SK-MEL-5 (cell line): Measurements from ENCODE around the gene CALHM1. TPM values are rescaled to one million over a fixed set of nuclear protein-coding genes. Genes with fewer than 3 reads are reported as not detected.

Experiments used
- DNase-seq: peaks from one replicate; pipeline ENCODE4 v3.0.0-alpha.2; 2016; ENCODE audit warnings: low read depth, low spot score
- in situ Hi-C: cut with HindIII; loops from 2 replicates; pipeline ENCODE4 v1.10.0; 2016; ENCODE audit warnings: low sequenced_read_pairs, high pct_unique_total_duplicates, low pct_unique_long_range_greater_than_20kb
- total RNA-seq: library from RNA; depleted of rRNA; stranded (reverse); fragments of >200 nt; shearing (Covaris generic); gene quantifications from 2 replicates; pipeline ENCODE4 v1.2.3, GENCODE V29; 2014

CALHM1 gene
- total RNA-seq, 1 experiment from 2014 or later: not detected

DNA sequence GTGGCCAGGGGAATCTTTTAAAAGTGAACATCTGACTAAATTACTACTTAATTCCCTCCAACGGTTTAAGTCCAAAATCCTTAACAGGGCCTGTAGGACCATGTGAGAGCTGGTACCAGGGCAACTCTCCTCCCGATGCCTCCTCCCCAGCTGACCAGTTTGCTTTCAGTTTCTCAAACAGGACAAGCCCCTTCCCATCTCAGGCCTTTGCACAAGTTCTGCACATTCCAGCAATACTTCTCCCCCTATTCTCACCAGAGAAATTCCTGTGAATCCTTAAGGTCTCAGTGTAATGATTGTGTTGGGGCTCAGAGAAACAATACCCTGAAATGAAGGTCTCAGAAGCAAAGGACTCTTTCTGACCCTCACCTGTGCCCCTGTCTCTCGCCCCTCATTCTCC, 8.0 kb upstream of the CALHM1 start:
- no peak for DNase-seq
- in situ Hi-C loops: no loop called here

DNA sequence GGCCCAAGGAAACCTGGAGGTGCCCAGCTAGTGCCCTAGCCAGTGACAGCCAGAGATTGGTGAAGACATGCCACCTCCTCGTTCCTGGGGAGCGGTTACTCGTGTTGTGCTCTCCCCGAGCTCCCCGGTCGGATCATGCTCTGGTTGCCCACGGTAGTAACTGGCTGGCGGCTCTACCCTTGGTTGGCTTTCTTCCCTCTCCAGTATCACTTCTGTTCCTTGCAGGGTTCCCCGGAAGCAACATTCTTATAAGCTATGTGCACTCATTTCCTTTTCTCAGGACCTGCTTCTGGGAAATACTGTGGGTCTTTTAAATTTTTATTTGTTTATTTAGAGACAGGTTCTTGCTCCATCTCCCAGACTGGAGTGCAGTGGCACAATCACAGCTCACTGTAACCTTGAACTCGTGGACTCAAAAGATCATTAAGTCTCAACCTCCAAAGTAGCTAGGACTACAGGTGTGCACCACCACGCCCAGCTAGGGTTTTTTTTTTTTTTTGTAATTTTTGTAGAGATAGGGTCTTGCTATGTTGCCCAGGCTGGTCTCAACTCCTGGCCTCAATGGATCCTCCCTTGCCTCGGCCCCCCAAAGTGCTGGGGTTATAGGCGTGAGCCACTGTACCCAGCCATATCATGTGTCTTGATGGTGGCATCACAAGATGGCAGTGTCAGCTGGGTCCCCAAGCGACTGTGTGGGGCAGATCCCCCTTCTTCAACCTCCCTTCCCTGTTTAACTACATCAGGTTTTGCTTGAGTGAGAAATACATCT, 6.9 kb upstream of the CALHM1 start:
- in situ Hi-C loops: no loop called here

DNA sequence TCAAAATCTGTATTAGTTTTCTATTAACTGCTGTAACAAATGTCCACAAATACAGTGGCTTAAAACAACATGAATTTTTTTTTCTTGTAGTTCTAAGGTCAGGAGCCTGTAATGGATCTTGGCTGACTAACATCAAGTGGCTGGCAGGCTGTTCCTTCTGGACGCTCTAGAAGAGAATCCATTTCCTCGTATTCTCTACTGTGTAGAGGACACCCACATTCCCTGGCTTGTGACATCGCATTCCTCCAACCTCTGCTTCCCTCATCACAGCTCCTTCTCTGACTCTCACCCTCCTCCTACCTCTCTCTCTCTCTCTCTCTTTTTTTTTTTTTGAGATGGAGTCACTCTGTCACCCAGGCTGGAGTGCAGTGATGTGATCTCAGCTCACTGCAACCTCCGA, 4.8 kb upstream of the CALHM1 start:
- no peak for DNase-seq
- in situ Hi-C loops: no loop called here

More for the DNA sequence above, 6.9 kb upstream of the CALHM1 start:
- no peak for DNase-seq

DNA sequence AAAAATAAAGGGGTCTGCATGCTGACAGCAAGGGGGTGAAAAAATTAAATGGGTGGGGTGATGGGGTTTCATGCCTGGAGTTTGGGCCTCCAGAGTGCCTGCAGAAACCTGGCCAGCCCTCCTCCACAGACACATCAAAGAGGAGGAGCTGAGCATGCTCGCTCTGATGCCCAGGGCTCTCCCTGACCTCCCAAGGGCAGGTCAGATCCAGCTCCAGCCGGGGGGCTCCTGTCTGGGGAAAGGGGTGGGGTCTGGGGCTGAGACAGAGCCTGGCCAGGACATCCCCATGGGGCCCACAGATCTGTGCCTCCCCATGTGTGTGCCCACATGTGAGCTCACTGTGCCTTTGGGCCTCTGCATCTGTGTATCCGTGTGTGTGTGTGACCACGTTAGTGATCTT, 915 bp upstream of the CALHM1 start:
- in situ Hi-C loops: no loop called here
- no peak for DNase-seq

DNA sequence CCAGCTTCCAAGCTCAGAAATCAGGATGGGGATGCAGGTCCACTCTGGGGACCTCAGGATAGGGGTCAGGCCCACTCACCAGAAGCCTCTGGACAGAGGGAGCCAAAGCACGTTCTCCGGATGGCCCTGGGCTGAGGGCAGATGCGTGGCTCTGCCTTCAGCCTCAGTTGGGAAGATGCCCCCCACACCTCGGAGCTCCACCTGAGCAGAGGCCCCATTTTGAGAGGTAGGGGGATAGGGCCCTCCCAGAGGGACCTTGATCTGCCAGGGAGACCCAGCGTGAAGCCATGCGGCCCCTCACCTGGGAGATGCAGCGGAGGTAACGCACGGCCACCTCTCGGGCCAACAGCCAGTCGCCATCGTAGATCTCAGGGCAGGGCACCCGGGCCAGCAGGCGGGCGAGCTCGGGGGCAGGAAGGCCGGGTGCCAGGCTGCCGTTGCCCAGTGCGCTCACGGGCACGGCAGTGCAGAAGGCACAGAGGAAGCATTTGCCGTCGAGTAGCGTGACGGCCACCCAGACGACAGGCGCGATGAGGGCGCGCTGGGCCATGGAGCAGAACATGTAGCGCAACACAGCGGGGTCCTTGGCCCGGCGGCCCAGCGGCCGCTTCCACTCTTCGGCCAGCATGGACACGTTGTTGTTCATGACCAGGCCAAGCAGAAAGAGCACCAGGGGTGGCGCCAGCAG, 660 bp downstream of the CALHM1 start:
- DNase-seq: no peak
- in situ Hi-C loops: no loop called here

DNA sequence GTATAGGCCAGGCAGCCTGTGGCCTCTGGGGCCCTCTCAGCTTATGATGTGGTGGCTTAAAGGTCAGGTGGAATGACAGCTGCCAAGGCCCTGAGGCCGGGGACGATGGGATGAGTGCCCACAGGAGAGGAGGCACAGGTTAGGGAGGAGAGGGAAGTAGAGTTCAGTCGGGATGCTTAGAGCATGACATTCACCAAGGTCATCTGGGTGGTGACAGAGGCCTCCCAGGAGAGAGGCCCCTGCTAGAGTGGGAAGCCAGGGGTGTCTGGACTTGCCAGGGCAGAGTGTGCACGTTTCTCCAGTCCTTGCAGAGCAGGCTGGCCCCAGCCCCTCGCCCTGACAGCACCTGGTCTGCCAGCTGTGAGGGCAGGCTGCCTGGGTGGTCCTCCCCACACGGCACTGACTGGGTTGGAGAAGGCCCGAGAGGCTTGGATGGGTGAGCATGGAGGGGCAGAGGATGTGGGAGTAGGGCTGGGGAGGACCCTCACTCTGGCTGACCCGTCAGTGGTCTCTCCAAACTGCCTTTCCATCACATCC, 1.5 kb downstream of the CALHM1 start:
- in situ Hi-C loops: no loop called here
- no peak for DNase-seq

DNA sequence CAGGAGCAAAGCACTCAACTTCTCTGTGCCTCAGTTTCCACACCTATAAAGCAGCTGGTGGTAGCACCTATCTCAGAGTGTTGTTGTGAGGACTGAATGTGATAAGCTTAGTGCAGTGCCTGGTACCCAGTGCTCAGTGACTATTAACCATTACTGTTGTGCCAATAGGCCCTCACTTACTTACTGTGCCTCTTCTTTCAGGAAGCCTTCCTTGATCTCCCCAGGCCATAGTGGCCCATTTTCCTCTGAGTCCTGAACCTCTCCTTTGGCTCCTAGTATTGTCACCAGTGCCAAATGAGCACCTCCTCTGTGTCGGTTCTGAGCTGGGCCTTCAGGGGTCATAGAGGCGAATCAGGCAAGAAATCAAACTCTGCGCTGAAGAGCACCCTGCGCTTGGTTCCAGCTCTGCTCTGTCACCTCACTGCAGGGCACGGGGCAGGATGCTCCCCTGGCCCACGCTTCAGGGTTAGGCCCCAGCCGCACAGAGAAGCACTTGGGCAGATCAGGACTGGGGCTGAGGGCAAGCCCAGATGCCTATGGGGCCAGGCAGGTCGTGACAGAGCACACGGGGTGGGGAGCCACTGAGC, 2.5 kb downstream of the CALHM1 start:
- DNase-seq: no peak
- in situ Hi-C loops: no loop called here

DNA sequence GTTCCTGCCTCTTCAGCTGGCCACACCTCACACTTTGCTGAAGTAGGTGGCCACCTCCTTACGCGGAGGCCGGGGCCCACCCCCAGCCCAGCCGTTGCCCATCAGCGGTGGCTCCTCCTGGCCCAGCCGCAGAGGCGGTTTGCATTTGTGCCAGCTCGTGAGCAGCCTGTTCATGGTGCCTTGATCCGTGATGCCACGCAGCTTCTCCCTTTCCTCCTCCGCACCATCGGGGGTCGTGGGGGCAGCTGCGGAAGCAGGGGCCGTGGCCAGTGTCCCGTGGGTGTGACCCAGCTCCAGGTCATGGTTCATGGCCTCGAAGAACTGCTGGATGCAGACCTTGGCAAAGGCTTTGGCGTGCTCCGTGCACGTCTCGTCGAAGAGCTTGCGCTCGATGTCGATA, 3.5 kb downstream of the CALHM1 start:
- DNase-seq: no peak
- in situ Hi-C loops: no loop called here

DNA sequence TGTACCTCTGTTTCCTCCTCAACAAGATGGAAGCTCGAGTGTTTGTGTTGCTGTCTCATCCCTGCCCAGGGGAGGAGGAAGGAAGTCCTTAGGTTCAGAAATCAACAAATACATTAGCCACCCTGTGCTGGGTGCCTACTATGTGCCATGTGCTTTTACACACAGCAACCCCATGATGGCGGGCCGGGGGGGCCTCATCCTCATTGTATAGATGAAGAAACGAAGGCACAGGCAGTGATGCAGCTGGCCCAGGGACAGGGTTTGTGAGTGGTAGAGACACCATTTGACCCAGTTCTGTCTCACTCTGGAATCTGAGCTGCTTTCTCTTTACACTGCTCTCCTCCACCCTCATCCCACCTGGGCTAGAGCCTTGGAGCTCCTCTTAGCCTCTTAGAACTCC, 4.7 kb downstream of the CALHM1 start:
- in situ Hi-C loops: no loop called here
- DNase-seq: no peak

DNA sequence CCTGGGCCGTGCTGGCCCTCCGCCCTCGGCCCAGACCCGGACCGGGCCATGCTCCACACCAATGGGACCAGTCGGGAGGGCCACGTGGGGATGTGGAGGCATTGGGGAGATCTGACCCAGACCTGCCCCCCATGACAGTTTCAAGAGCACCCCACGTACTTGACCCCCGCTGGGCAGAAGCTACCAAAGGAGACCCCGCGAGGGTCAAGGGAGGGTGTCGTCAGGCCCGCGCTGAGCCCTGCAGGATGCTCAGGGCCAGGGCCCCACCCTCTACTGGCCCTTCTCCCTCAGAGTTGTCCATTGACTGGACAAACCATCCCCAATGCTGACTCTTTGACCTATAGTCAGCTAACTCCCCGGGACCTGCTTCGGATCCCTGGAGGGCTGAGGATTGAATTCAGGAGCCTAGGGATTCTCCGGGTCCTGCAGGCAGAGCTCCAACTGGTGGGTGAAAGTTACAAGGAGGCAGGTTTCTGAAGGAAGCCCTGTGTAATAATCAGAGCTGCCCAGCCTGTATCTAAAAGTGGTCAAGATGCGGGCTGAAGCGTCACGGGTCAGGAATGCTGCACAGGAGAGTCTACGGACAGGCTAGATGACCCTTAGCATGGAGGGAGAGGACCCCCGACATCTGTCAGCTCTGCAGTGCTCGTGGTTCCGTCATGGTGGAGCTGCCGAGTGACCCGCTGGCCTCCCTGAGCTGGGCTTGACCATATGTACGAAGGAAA, 6.0 kb downstream of the CALHM1 start:
- in situ Hi-C loops: no loop called here
- DNase-seq: no peak

DNA sequence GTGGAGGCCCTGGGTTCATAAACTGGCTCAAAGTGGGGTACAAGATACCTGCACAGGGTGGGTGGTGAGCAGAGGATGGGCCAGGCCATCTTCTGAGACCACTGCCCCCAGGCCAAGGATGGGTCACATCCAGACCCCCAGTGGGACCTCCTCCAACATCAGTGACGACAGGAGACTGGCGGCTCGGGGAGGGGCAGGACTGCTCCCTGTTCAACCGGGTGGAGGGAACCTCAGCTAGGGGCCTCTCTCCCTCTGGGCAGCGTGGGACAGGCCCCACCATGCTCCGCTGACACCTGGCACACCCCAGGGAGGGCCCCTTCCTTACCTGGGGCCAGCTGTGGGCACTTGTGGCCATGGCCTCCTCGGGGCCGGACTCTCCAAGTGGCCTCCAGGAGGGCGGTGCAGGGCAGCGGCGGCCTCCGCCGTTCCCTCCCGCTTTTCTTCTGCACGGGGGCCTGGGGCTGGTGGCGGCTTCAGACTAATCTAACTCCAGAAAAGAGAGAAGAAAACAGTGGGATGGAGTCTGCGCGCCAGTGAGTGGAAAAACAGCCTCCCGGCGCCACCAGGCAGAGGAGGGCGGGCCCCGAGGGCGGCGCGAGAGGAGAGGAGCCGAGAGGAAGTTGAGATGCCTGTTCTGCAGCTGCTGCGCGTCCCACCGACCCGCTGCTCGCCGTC, 6.7 kb downstream of the CALHM1 start, which contains the start of gene CALHM2:
Gene CALHM2, minus strand, starts transcription at position 540 of the 675 bp plus-strand sequence. CDS start 2,429 bp downstream, outside the sequence.
- in situ Hi-C loops: no loop called here

DNA sequence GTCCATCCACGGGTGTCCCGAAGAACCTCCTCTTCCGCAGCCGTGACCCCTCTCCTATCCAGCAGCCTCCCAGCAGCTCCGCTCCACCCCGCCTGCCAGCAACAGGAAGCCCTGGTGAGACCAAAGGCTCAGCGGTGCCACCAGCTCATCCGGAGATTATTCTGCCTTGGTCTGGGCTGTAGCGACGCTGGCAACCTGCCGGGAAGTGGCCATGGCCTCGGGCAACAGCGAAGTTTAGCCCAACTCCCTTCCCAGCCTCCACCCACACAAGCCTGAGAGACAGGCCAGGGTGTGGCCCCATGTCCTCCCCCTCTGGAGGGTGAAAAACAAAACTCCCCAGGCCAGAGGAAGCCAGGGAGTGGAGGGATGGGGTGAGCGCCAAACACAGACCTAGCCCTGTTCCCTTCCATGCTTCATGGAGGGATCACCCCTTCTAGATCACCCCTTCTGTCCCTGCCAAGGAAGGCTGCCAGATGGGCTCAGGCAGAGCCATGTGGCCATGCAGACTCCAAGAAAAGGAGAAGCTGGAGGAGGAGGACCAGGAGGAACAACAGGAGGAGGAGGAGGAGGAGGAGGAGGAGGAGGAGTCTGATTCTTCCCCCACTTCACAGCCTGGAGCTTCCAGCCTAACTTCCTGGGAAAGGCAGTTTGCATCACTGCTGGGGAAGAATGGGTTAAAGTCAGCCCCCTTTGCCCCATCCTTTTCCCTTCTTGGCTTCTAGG, 7.4 kb downstream of the CALHM1 start:
- in situ Hi-C loops: no loop called here

More for the DNA sequence above, 6.7 kb downstream of the CALHM1 start, which contains the start of gene CALHM2:
- no peak for DNase-seq

DNA sequence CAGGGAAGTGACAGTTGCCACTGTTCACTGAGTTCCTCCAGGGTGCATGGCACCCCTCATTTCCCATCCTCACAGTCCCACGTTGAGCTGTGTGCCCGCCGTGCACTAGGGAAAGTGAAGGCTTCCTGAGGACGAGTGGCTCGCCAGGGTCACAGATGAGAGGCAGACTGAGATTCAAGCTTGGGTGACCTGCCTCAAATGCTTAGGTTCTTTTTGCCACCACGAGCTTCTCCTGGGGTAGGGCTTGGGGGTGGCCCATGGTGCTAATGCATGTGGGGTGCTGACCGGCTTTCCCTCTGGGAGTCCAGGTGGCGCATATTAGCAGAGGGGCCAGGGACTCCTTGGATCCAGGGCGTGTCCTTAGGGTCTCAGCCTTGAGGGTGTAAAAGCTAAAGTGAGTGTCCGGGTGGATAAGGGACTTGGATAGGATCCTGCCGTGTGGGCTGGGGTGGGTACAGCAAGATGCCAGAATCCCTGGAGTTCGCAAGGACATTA, 8.5 kb downstream of the CALHM1 start:
- DNase-seq: no peak
- in situ Hi-C loops: no loop called here

More for the DNA sequence above, 7.4 kb downstream of the CALHM1 start:
- DNase-seq: no peak

DNA sequence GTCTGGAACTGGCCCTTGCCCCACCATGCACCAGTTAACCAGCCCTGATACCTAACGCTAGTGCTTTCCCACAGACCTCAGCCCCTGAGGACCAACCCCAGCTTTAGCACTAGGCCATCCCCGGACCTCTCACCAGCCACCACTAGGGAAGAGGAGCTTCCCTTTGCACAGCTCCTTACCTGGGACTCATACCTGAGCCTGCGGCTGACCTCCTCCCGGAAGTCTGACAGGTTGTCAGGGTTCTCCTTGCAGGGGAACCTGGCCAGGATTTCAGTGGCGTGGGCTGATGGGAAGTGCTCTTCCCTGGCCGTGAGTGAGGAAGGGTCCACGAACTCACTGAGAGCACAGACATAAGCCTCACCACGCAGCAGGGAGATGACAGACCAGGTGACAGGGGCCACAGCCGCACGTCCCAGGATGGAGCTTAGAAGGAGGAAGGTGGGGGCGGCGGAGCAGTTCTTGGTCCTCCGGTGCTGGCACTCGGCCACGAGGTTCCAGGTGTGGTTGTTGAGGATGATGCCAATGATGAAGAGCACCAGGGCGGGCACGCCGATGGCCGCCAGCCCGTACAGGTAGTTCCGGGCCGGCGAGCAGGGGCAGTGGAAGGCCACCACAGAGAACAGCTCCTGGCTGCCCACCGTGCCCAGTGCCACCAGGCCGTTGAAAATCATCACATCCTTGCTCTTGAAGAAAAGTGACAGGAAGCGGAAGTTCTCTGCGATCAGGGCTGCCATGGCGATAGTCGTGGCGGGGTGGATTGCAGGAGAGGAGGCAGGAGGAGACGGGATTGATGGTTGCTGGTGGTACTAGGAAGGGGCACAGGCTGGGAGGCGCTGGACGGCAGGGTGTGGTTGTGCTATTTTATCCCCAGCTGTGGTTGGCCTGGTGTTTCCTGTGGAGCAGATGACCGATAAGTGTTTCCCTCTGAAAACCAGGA, 9.2 kb downstream of the CALHM1 start:
- in situ Hi-C loops: no loop called here
- DNase-seq: no peak

DNA sequence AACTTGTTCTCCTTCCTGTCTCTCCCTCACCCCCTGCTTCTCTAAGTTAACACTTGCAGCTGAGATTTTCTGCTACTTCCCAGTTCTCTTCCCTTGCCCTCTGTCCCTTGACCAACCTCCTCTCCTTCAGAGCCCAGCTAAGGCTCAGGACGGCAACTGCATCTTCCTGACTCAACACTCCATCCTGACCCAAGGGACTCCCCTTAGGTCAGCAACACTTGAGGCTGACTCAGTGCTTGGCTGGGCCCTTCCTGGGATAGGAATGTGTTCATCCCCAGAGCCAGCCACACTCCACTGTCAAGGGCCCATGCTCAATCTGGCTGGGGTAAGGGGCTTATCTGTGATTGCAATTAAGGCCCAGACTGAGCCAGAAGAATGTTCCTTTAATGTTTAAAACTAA, 10.0 kb downstream of the CALHM1 start:
- in situ Hi-C loops: no loop called here
- DNase-seq: no peak

DNA sequence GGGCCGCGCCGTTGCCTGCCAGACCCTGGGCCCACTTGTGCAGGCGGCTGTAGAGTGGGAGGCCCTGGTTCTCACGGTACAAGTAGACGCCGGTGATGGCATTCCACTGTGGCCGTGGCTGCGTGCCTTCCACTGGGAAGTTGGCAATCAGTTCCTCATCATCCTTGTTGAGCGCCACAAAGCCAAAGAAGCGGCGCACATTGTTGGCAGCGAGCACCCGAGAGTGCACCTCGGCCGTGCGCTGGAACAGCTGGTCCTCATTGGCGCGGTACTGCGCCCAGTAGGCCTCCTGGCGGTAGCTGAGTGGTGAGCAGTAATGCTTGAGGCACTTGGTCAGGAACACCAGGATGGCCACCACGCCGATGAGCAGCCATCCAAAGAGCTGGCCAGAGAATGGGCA, 11.5 kb downstream of the CALHM1 start:
- DNase-seq: no peak
- in situ Hi-C loops: no loop called here
